Tibial nerve (tissue), 3 donors: ENCODE results near the gene IL11RA.

Experiments used
- CTCF ChIP-seq, 5 experiments: fragments of 200-600 bp in 3 of 5; fragments of 450-650 bp in 2 of 5; sonication (generic) in 3 of 5; IDR thresholded peaks; one replicate each; pipeline ENCODE4 v1.5.1; 2016 to 2019; ENCODE audit warnings: antibody characterized with exemption in 5 of 5, mild to moderate bottlenecking in 3 of 5, moderate library complexity in 2 of 5
- POLR2A ChIP-seq, 2 donors: fragments of 450-650 bp; IDR thresholded peaks; one replicate each; pipeline ENCODE4 v1.6.1; 2017; ENCODE audit warnings: antibody characterized with exemption in 2 of 2, mild to moderate bottlenecking in 2 of 2, moderate library complexity in 2 of 2

- TF ChIP-seq POLR2A (IDR thresholded peaks at IDR 0.05), result no peak
- no peak for TF ChIP-seq CTCF (IDR thresholded peaks at IDR 0.05)
These were observed 36.5 kb downstream of the IL11RA start for GRCh38 chr9:34688329-34689115.
